Breast epithelium (tissue), 4 donors: ENCODE data around the gene SMIM10L2A. TPM values are rescaled to one million over a fixed set of nuclear protein-coding genes. Genes with fewer than 3 reads are reported as not detected.

Experiments used
- DNase-seq, 2 donors: peaks; one replicate each; pipeline ENCODE4 v3.0.0-alpha.2; 2019; ENCODE audit warnings: low spot score in 2 of 2
- H3K27ac ChIP-seq, 2 donors: fragments of 200-600 bp; sonication (generic) in 1 of 2; one replicate each; pipeline ENCODE4 v1.5.1; 2016 to 2019; ENCODE audit warnings: mild to moderate bottlenecking in 1 of 2
- H3K27me3 ChIP-seq, 2 donors: fragments of 200-600 bp; sonication (generic) in 1 of 2; one replicate each; pipeline versions ENCODE4 v1.5.1 to v1.6.0; 2017 to 2019; ENCODE audit warnings: control low read depth in 1 of 2, mild to moderate bottlenecking in 1 of 2
- H3K36me3 ChIP-seq: fragments of 200-600 bp; one replicate; pipeline ENCODE4 v1.5.1; 2019
- H3K4me1 ChIP-seq, 2 donors: fragments of 200-600 bp; sonication (generic); one replicate each; pipeline ENCODE4 v1.5.1; 2016 to 2019; ENCODE audit warnings: control low read depth in 1 of 2
- H3K4me3 ChIP-seq, 3 donors: fragments of 200-600 bp; sonication (generic); 1 replicate in 2 of 3; 2 replicates in 1 of 3; pipeline ENCODE4 v1.5.1; 2016 to 2019; ENCODE audit warnings: mild to moderate bottlenecking in 3 of 3, moderate library complexity in 2 of 3
- H3K9me3 ChIP-seq, 2 donors: fragments of 200-600 bp; sonication (generic) in 1 of 2; one replicate each; pipeline ENCODE4 v1.5.1; 2016 to 2019; ENCODE audit warnings: control low read depth in 1 of 2
- POLR2A ChIP-seq: fragments of 450-650 bp; IDR thresholded peaks from one replicate; pipeline ENCODE4 v1.6.1; 2016; ENCODE audit warnings: antibody characterized with exemption, mild to moderate bottlenecking, moderate library complexity
- POLR2AphosphoS5 ChIP-seq, 3 donors: sonication (generic); formaldehyde crosslinking; IDR thresholded peaks; one replicate each; pipeline ENCODE4 v1.6.1; 2017; ENCODE audit warnings: antibody characterized with exemption in 3 of 3
- intact Hi-C: fragments of 100-400 bp; cut with DNase I; formaldehyde crosslinking; loops from one replicate; pipeline ENCODE4 v1.15.1; 2023; ENCODE audit warnings: low total_unique reads
- total RNA-seq, 3 donors: library from RNA; depleted of rRNA; stranded (reverse); fragments of >200 nt; gene quantifications; one replicate each; pipeline ENCODE4 v1.1.0, GENCODE V29; 2016
- TF ChIP-seq, protein P1 (sequence below), 3 donors: fragments of 450-650 bp; IDR thresholded peaks; one replicate each; pipeline ENCODE4 v1.5.1; 2016 to 2017; ENCODE audit warnings: antibody characterized with exemption in 3 of 3, mild to moderate bottlenecking in 3 of 3, moderate library complexity in 3 of 3

SMIM10L2A gene
- 1 to 10 TPM; 1.1 to 2.0 (median 1.3) TPM for total RNA-seq

DNA sequence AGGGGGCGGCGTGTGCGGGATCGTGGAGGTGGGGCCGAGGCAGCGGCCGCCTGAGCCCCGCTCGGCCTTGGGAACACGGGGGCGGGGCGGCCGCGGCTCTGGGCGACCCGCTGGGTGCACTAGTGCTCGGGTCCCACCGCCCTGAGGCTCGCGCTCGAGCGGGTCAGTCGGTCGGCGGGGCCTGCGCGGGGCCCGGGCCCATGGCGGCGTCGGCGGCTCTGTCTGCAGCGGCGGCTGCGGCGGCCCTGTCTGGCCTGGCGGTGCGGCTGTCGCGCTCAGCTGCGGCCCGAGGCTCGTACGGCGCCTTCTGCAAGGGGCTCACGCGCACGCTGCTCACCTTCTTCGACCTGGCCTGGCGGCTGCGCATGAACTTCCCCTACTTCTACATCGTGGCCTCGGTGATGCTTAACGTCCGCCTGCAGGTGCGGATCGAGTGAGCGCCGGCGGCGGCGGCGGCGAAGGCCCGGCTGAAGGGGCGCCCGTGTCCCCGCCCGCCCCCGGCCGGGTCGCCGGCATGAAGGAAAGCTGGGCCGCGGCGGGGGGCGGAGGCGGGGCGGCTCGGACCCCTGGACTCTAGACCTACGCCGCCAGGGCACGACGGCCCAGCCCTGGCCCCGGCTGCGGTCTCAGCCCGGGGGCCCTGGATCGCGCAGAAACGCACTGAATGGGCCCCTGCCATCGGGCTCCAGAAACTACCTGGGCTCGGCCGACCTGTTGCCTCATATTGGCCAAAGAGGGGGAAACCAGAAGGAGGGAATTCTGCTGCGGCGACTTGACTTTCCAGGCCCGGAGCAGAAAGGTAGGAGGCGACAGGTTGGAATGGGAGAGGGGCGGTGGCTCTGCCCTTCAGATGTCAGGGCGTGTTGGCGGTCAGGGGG is at the start of gene SMIM10L2A:
Gene SMIM10L2A, plus strand, starts transcription at position 13 of the 878 bp plus-strand sequence. Its CDS starts 188 bp downstream, at position 201.
- no peaks in the 10 kb centered on the region for H3K9me3 ChIP-seq
- DNase-seq, result no peak

DNA sequence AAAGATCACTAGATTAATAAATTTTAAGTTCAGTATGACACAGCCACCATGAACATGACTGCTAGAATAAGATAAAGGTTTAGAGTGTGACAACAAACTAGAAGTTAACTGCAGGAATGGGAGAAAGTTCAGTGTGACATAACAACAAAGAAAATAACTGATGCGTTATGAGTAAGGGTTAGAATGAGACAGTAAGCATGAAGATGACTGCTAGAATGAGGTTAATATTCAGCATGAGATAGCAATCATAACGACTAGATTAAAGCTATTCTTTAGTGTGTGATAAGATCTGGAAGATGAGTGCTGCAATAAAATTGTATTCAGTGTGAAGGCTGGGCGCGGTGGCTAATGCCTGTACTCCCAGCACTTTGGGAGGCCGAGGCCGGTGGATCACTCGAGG is 48.4 kb upstream of the SMIM10L2A start:
- Histone ChIP-seq H3K36me3 (no peaks in the 10 kb centered on the region), H3K9me3 (peaks cover 0 to 5% of the 10 kb centered on the region in 2 donors), H3K4me1 (no peaks in the 10 kb centered on the region), H3K4me3 (no peak overlapping the region), H3K27me3 (peaks cover 0 to 17% of the 10 kb centered on the region in 2 donors), H3K27ac (no peak overlapping the region)
- intact Hi-C loops, result no loop called here
- TF ChIP-seq, protein P1, sequence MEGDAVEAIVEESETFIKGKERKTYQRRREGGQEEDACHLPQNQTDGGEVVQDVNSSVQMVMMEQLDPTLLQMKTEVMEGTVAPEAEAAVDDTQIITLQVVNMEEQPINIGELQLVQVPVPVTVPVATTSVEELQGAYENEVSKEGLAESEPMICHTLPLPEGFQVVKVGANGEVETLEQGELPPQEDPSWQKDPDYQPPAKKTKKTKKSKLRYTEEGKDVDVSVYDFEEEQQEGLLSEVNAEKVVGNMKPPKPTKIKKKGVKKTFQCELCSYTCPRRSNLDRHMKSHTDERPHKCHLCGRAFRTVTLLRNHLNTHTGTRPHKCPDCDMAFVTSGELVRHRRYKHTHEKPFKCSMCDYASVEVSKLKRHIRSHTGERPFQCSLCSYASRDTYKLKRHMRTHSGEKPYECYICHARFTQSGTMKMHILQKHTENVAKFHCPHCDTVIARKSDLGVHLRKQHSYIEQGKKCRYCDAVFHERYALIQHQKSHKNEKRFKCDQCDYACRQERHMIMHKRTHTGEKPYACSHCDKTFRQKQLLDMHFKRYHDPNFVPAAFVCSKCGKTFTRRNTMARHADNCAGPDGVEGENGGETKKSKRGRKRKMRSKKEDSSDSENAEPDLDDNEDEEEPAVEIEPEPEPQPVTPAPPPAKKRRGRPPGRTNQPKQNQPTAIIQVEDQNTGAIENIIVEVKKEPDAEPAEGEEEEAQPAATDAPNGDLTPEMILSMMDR (IDR thresholded peaks at IDR 0.05), result no peak
- TF ChIP-seq POLR2AphosphoS5 (IDR thresholded peaks at IDR 0.05) (no peak), POLR2A (no peak)
- DNase-seq, result no peak

More for the DNA sequence above, at the start of gene SMIM10L2A:
- no peaks in the 10 kb centered on the region for H3K36me3 ChIP-seq
- TF ChIP-seq, protein P1 (IDR thresholded peaks at IDR 0.05), result no peak
- no peak for TF ChIP-seq POLR2AphosphoS5 (IDR thresholded peaks at IDR 0.05)
- no peak for TF ChIP-seq POLR2A
- intact Hi-C loops, result no loop called here
- H3K27me3 ChIP-seq, result peaks cover 0 to 26% of the 10 kb centered on the region in 2 donors
- H3K4me3 ChIP-seq, result peak within 1 kb of the TSS; percentile 39 to 72 (median 57)
- H3K4me1 ChIP-seq, result no peaks in the 10 kb centered on the region
- H3K27ac ChIP-seq, result peak within 1 kb of the TSS in 1 of 2 donors; percentile 34

DNA sequence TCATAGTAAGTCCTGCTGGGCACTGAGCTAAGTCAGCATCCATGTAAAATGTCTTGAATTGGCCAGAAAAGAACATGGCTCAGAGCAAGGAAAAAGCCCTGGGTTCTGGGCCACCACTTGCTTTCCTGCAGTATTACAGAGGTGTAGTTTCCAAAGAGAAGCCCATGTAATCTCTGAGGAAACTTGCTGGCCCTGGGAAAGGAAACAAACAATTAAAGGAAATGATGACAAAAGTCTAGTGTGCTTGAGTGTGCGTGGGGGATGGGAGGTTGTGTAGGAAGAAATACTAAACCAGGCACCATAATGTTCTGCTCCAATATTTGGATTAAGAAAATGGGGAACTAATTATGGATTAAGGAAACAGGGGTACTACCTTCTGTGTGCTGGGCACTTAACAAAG is 39.5 kb upstream of the SMIM10L2A start:
- Histone ChIP-seq H3K36me3 (no peaks in the 10 kb centered on the region), H3K4me3 (no peak overlapping the region), H3K4me1 (no peaks in the 10 kb centered on the region), H3K27me3 (peaks cover 0 to 8% of the 10 kb centered on the region in 2 donors), H3K27ac (no peak overlapping the region), H3K9me3 (no peaks in the 10 kb centered on the region)
- TF ChIP-seq POLR2AphosphoS5 (IDR thresholded peaks at IDR 0.05) (no peak), POLR2A (no peak)
- TF ChIP-seq, protein P1 (IDR thresholded peaks at IDR 0.05), result no peak
- intact Hi-C loops, result loop anchor here (5.0 kb wide), 1 partner anchor 210 kb away; no protein-coding TSS in a partner anchor
- DNase-seq, result no peak

DNA sequence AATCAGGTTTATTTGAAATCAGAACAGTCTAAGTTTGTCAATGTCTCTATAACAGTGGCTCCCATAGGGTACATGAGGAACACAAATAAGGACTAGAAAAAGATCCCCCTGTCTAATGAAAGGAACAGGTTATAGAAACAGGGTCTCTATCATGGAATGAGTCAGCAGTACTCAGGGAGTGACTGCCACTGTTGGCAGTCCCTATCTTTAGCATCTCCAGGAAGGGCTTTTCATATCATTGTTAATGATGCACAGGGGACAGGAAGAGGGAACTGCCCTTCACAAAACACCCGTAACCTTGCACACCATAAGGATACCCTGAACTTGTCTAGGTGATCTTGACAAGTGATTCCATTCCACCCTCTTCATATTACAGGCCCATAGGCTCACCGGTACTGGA is 38.5 kb upstream of the SMIM10L2A start:
- intact Hi-C loops, result loop anchor here (5.0 kb wide), 1 partner anchor 209 kb away; no protein-coding TSS in a partner anchor
- DNase-seq, result no peak
- TF ChIP-seq POLR2A (no peak), POLR2AphosphoS5 (IDR thresholded peaks at IDR 0.05) (no peak)
- TF ChIP-seq, protein P1 (IDR thresholded peaks at IDR 0.05), result no peak

More for the DNA sequence above, 38.5 kb upstream of the SMIM10L2A start:
- Histone ChIP-seq H3K27ac (no peak overlapping the region), H3K4me1 (no peaks in the 10 kb centered on the region), H3K36me3 (no peaks in the 10 kb centered on the region), H3K27me3 (peaks cover 0 to 7% of the 10 kb centered on the region in 2 donors), H3K9me3 (no peaks in the 10 kb centered on the region), H3K4me3 (no peak overlapping the region)
